Erythroblast (primary cell): Measurements from ENCODE around the gene AFAP1.
"Not testable (repeated sequence)": the region's sequence is repeated elsewhere in the genome, so short reads cannot be mapped to it uniquely, and the experiment has no call there.

Source experiments
- DNase-seq, 2 experiments: peaks; one replicate each; lab custom pipeline; 2025; lab: John Stamatoyannopoulos, UW
- GATA1 ChIP-seq: IDR thresholded peaks from 2 replicates; pipeline ENCODE4 v1.6.1; 2011; ENCODE audit warnings: low read depth, mild to moderate bottlenecking, control low read depth, low read length, moderate library complexity
- POLR2A ChIP-seq: IDR thresholded peaks from 2 replicates; pipeline ENCODE4 v1.6.1; 2011; ENCODE audit warnings: mild to moderate bottlenecking, low read length

The AFAP1 gene

GRCh38 chr4:7924570-7924969, 15.1 kb downstream of the AFAP1 start:
- no peak for DNase-seq
- no peak for TF ChIP-seq GATA1
- TF ChIP-seq POLR2A: no peak

- TF ChIP-seq GATA1 (no peak), POLR2A (no peak)
- DNase-seq: no peak
Measured at GRCh38 chr4:7924163-7924562, 15.5 kb downstream of the AFAP1 start.

GRCh38 chr4:7922466-7922865, 17.2 kb downstream of the AFAP1 start:
- no peak for TF ChIP-seq GATA1
- TF ChIP-seq POLR2A: no peak
- no peak for DNase-seq

DNA sequence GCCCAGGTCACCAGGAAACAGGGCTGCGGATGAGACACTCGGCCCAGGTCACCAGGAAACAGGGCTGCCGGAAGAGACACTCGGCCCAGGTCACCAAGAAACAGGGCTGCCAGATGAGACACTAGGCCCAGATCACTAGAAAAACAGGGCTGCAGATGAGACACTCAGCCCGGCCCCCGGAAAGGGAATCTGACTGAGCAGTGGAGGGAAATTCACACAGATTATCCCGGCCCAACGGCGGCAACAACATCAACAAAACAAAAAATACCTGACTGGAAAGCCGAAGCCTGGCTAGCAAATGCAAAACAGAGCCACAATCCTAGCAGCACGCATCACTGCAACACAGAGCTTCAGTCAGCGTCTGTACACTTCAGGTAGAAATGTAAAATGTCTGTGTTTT, 20.7 kb downstream of the AFAP1 start:
- no peak for DNase-seq
- TF ChIP-seq POLR2A (no peak), GATA1 (no peak)

DNA sequence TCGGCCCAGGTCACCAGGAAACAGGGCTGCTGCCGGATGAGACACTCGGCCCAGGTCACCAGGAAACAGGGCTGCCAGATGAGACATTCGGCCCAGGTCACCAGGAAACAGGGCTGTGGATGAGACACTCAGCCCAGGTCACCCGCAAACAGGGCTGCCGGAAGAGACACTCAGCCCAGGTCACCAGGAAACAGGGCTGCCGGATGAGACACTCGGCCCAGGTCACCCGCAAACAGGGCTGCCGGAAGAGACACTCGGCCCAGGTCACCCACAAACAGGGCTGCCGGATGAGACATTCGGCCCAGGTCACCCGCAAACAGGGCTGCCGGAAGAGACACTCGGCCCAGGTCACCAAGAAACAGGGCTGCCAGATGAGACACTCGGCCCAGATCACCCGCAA, 21.5 kb downstream of the AFAP1 start:
- not testable (repeated sequence) for DNase-seq

GRCh38 chr4:7917669-7918068, 22.0 kb downstream of the AFAP1 start:
- no peak for DNase-seq
- TF ChIP-seq GATA1 (no peak), POLR2A (no peak)

DNA sequence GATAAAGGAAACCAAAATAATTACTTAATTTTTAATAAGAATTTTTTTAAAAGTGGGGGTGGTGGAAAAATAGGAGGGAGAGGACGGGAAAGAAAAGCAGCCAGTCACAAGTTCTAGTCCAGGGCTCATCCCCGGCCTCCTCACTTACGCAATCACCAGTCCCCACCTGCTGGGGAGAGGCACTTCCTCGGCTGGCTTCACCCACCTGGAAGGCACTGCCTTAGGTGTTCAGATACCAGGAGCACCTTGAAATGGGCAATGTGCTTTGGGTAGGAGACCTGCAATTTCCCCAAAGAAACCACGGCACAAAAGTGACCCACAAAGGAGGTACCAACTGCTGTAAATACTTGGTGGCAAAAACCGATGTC, 23.8 kb downstream of the AFAP1 start:
- TF ChIP-seq POLR2A (no peak), GATA1 (no peak)
- DNase-seq: no peak

- TF ChIP-seq POLR2A (no peak), GATA1 (no peak)
- no peak for DNase-seq
Measured at GRCh38 chr4:7912826-7913225, 26.8 kb downstream of the AFAP1 start.

- no peak for DNase-seq
- TF ChIP-seq POLR2A: no peak
- no peak for TF ChIP-seq GATA1
Measured at GRCh38 chr4:7910952-7911578, 28.6 kb downstream of the AFAP1 start.

- no peak for DNase-seq
- no peak for TF ChIP-seq POLR2A
- no peak for TF ChIP-seq GATA1
Measured at GRCh38 chr4:7910263-7910896, 29.3 kb downstream of the AFAP1 start.

GRCh38 chr4:7909463-7910262, 30.0 kb downstream of the AFAP1 start:
- no peak for DNase-seq
- TF ChIP-seq GATA1 (no peak), POLR2A (no peak)

DNA sequence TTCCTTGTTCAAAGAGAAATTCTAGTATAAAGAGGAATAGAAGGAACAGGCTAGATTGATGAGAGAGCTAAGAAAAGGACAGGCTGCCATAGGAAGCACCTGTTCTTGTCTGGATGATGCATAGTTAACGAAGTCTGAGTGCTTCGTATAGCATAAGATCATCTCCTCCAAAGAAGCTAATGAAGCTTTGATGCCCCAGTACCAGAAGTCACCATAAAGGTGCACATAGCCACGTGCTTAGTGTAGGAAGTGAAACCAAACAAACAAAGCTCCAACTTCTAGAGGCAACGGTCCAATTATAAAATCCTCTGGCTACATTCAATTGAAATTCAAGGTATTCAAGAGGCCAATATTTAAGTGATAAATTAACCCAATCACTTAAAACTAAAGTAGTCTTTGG, 31.0 kb downstream of the AFAP1 start:
- TF ChIP-seq POLR2A (no peak), GATA1 (no peak)
- no peak for DNase-seq

- TF ChIP-seq GATA1 (no peak), POLR2A (no peak)
- DNase-seq: no peak
Measured at GRCh38 chr4:7907142-7907541, 32.5 kb downstream of the AFAP1 start.

DNA sequence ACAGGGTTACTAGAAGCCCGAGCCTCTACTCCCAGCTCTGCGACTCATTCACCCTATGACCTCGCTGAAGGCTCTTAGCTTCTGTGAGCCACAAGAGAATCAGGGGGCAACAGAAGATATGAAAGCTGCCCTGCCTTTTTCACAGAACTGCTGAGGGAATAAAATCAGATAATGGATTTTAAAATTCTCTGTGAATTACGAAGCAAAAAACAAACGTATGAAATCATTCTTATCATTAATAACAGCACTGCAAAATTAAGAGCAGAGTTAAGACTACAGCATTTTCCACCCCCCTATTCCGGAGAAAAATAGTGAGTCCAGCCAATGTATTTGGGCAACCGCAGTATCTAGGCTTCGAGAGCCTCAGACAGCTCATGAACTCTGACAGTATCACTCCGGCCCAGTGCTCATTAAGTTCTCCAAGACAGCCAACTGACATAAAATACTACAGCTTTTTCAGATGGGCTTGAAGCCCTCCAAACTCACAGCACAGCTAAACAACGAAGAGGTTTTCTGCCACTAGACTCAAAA, 33.4 kb downstream of the AFAP1 start:
- no peak for DNase-seq
- TF ChIP-seq POLR2A (no peak), GATA1 (no peak)
